ENCODE results near the gene ZNF142. TPM values are rescaled to one million over a fixed set of nuclear protein-coding genes. Genes with fewer than 3 reads are reported as not detected.
A peak's percentile ranks its signal among the peaks of the same experiment; 100 is the strongest.

Gene ZNF142
- total RNA-seq, 1 donor: 17.8 TPM

DNA sequence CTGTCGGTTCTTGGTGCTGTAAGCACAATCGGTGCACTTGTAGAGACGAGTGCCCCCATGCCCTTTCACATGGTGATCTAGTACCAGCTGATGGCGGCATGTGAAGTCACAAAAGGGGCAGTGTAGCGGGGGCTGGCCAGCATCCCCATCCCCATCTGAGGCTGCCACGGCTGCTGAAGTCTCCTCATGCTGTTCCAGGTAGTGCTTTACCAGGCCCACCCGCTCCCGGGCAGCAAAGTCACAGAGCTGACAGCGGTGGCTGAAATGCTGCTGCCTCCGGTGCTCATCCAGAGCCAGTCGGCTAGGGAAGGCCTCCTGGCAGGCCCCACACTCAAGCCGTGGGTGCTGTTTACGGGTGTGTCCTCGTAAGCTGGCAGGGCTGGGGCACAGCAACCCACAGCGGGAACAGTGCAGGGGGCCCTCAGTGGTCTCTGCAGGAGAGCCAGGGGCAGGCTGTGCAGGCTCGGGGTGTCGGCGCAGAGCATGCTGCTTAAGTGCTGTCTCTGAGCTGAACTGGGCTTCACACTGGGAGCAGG lies 17.2 kb downstream of the ZNF142 start:
- TF ChIP-seq, protein P1, sequence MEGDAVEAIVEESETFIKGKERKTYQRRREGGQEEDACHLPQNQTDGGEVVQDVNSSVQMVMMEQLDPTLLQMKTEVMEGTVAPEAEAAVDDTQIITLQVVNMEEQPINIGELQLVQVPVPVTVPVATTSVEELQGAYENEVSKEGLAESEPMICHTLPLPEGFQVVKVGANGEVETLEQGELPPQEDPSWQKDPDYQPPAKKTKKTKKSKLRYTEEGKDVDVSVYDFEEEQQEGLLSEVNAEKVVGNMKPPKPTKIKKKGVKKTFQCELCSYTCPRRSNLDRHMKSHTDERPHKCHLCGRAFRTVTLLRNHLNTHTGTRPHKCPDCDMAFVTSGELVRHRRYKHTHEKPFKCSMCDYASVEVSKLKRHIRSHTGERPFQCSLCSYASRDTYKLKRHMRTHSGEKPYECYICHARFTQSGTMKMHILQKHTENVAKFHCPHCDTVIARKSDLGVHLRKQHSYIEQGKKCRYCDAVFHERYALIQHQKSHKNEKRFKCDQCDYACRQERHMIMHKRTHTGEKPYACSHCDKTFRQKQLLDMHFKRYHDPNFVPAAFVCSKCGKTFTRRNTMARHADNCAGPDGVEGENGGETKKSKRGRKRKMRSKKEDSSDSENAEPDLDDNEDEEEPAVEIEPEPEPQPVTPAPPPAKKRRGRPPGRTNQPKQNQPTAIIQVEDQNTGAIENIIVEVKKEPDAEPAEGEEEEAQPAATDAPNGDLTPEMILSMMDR (IDR thresholded peaks at IDR 0.05; ENCODE audit: insufficient read depth, low read length): no peak
- DNase-seq (ENCODE audit: low read depth): no peak
- no peak overlapping the region for H3K4me3 ChIP-seq (ENCODE audit: low read depth, low read length)

- DNase-seq (ENCODE audit: low read depth): no peak
- TF ChIP-seq, protein P1 (IDR thresholded peaks at IDR 0.05; ENCODE audit: insufficient read depth, low read length): no peak
- no peak overlapping the region for H3K4me3 ChIP-seq (ENCODE audit: low read depth, low read length)
These were observed 21.1 kb downstream of the ZNF142 start for GRCh38 chr2:218638372-218638771.

DNA sequence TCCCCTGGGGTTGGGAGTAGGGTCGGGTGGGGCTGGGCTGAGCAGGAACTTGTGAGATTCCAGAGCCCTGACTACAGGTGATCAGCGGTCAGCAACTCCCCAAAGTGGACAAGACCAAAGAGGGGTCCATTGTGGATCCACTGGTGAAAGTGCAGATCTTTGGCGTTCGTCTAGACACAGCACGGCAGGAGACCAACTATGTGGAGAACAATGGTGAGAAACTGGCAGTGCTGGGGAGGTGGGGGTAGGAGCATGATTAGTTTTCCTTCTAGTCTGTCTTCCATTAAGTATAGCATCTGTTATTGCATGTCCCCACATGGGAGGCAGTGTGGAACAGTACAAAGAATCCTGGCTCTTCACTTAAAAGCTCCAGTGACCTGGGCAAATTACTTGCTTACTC lies 23.7 kb downstream of the ZNF142 start:
- TF ChIP-seq, protein P1 (IDR thresholded peaks at IDR 0.05; ENCODE audit: insufficient read depth, low read length): no peak
- no peak for DNase-seq (ENCODE audit: low read depth)
- H3K4me3 ChIP-seq (ENCODE audit: low read depth, low read length): no peak overlapping the region

DNA sequence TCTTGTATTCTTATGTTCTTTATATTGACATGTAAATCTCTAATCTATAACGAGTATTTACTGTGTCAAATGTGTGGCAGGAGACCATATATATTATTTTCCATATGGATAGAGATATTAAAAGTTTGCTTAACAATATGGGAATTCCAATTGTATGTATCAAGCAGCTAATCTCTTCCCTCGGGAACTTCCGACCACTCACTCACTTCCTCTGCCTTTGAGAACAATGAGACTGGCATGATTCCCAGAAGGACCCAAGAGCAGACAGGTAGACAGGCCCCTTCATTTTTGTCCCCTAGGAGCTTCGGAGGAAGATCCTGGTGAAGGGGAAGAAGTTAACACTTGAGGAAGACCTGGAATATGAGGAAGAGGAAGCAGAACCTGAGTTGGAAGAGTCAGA lies 27.6 kb downstream of the ZNF142 start:
- TF ChIP-seq, protein P1 (IDR thresholded peaks at IDR 0.05; ENCODE audit: insufficient read depth, low read length): no peak
- DNase-seq (ENCODE audit: low read depth): peak; percentile 80

GRCh38 chr2:218627939-218628338 lies 31.5 kb downstream of the ZNF142 start:
- TF ChIP-seq, protein P1 (IDR thresholded peaks at IDR 0.05; ENCODE audit: insufficient read depth, low read length): no peak
- no peak overlapping the region for H3K4me3 ChIP-seq (ENCODE audit: low read depth, low read length)
- DNase-seq (ENCODE audit: low read depth): no peak

More for the DNA sequence above, 27.6 kb downstream of the ZNF142 start:
- H3K4me3 ChIP-seq (ENCODE audit: low read depth, low read length): no peak overlapping the region

- H3K4me3 ChIP-seq (ENCODE audit: low read depth, low read length): no peak overlapping the region
- TF ChIP-seq, protein P1 (IDR thresholded peaks at IDR 0.05; ENCODE audit: insufficient read depth, low read length): no peak
- no peak for DNase-seq (ENCODE audit: low read depth)
These were observed 33.1 kb downstream of the ZNF142 start for GRCh38 chr2:218626369-218626768.

GRCh38 chr2:218623366-218623705 lies 36.1 kb downstream of the ZNF142 start:
- no peak overlapping the region for H3K4me3 ChIP-seq (ENCODE audit: low read depth, low read length)
- TF ChIP-seq, protein P1 (IDR thresholded peaks at IDR 0.05; ENCODE audit: insufficient read depth, low read length): no peak
- no peak for DNase-seq (ENCODE audit: low read depth)
